Ascending aorta (tissue), 2 donors: ENCODE measurements around the gene PDZD2. TPM values are rescaled to one million over a fixed set of nuclear protein-coding genes. Genes with fewer than 3 reads are reported as not detected.

Experiments
- DNase-seq, 2 donors: peaks; one replicate each; pipeline ENCODE4 v3.0.0-alpha.2; 2019; ENCODE audit warnings: low spot score in 2 of 2
- H3K27ac ChIP-seq, 2 donors: fragments of 200-600 bp; sonication (generic); one replicate each; pipeline ENCODE4 v1.5.1; 2016 to 2017; ENCODE audit warnings: mild to moderate bottlenecking in 1 of 2
- H3K27me3 ChIP-seq: fragments of 200-600 bp; sonication (generic); one replicate; pipeline ENCODE4 v1.5.1; 2017
- H3K36me3 ChIP-seq, 2 donors: fragments of 200-600 bp; sonication (generic); one replicate each; pipeline ENCODE4 v1.5.1; 2016
- H3K4me1 ChIP-seq, 2 donors: fragments of 200-600 bp; sonication (generic); one replicate each; pipeline ENCODE4 v1.5.1; 2016 to 2017; ENCODE audit warnings: mild to moderate bottlenecking in 1 of 2
- H3K4me3 ChIP-seq, 2 donors: fragments of 200-600 bp; sonication (generic); one replicate each; pipeline ENCODE4 v1.5.1; 2016 to 2017; ENCODE audit warnings: mild to moderate bottlenecking in 1 of 2
- H3K9me3 ChIP-seq, 2 donors: fragments of 200-600 bp; sonication (generic); one replicate each; pipeline ENCODE4 v1.5.1; 2016
- CTCF ChIP-seq, 3 experiments: fragments of 200-600 bp in 2 of 3; fragments of 450-650 bp in 1 of 3; sonication (generic) in 2 of 3; IDR thresholded peaks; one replicate each; pipeline ENCODE4 v1.5.1; 2016 to 2019; ENCODE audit warnings: antibody characterized with exemption in 3 of 3, mild to moderate bottlenecking in 1 of 3, moderate library complexity in 1 of 3
- intact Hi-C: fragments of 100-400 bp; cut with DNase I; formaldehyde crosslinking; loops from one replicate; pipeline ENCODE4 v1.15.1; 2023
- total RNA-seq: library from RNA; depleted of rRNA; stranded (reverse); fragments of >200 nt; gene quantifications from one replicate; pipeline ENCODE4 v1.1.0, GENCODE V29; 2016

The PDZD2 gene
- total RNA-seq, 1 donor from 2014 or later, result 8.1 TPM

GRCh38 chr5:32082701-32083100 is 443.8 kb downstream of the PDZD2 start:
- Histone ChIP-seq H3K27me3 (no peaks in the 10 kb centered on the region), H3K27ac (no peak overlapping the region), H3K9me3 (no peaks in the 10 kb centered on the region), H3K4me1 (no peaks in the 10 kb centered on the region), H3K4me3 (no peak overlapping the region), H3K36me3 (peaks cover 0 to 8% of the 10 kb centered on the region in 2 donors)
- intact Hi-C loops, result no loop called here
- DNase-seq, result no peak
- no peak for TF ChIP-seq CTCF (IDR thresholded peaks at IDR 0.05)

- Histone ChIP-seq H3K4me1 (no peaks in the 10 kb centered on the region), H3K36me3 (peaks cover 0 to 11% of the 10 kb centered on the region in 2 donors), H3K27ac (no peak overlapping the region), H3K4me3 (no peak overlapping the region), H3K27me3 (no peaks in the 10 kb centered on the region), H3K9me3 (no peaks in the 10 kb centered on the region)
- intact Hi-C loops, result no loop called here
- TF ChIP-seq CTCF (IDR thresholded peaks at IDR 0.05), result no peak
- DNase-seq, result no peak
Observed at GRCh38 chr5:32083981-32084430, 445.1 kb downstream of the PDZD2 start.

GRCh38 chr5:32087086-32088082 is 448.5 kb downstream of the PDZD2 start:
- no peak for DNase-seq

GRCh38 chr5:32088214-32088613 is 449.3 kb downstream of the PDZD2 start:
- DNase-seq, result no peak
- TF ChIP-seq CTCF (IDR thresholded peaks at IDR 0.05), result no peak
- H3K4me1 ChIP-seq, result no peaks in the 10 kb centered on the region
- H3K36me3 ChIP-seq, result peaks cover 0 to 7% of the 10 kb centered on the region in 2 donors
- H3K27ac ChIP-seq, result no peak overlapping the region
- no peaks in the 10 kb centered on the region for H3K27me3 ChIP-seq
- H3K9me3 ChIP-seq, result no peaks in the 10 kb centered on the region
- H3K4me3 ChIP-seq, result no peak overlapping the region
- intact Hi-C loops, result no loop called here

More at GRCh38 chr5:32087086-32088082, 448.5 kb downstream of the PDZD2 start:
- intact Hi-C loops, result no loop called here
- Histone ChIP-seq H3K27me3 (no peaks in the 10 kb centered on the region), H3K27ac (no peak overlapping the region), H3K4me3 (no peak overlapping the region), H3K4me1 (no peaks in the 10 kb centered on the region), H3K36me3 (peaks cover 0 to 7% of the 10 kb centered on the region in 2 donors), H3K9me3 (no peaks in the 10 kb centered on the region)
- TF ChIP-seq CTCF (IDR thresholded peaks at IDR 0.05), result no peak

GRCh38 chr5:32089146-32090000 is 450.4 kb downstream of the PDZD2 start:
- Histone ChIP-seq H3K9me3 (no peaks in the 10 kb centered on the region), H3K4me3 (no peak overlapping the region), H3K27me3 (no peaks in the 10 kb centered on the region), H3K27ac (no peak overlapping the region), H3K4me1 (no peaks in the 10 kb centered on the region), H3K36me3 (peaks cover 0 to 7% of the 10 kb centered on the region in 2 donors)
- no peak for DNase-seq
- intact Hi-C loops, result no loop called here
- TF ChIP-seq CTCF (IDR thresholded peaks at IDR 0.05), result no peak
